ENCODE data around the gene PLCD3. TPM values are rescaled to one million over a fixed set of nuclear protein-coding genes. Genes with fewer than 3 reads are reported as not detected.

The PLCD3 gene
- total RNA-seq, 4 donors from 2014 or later: 35.4 to 68.4 (median 44.2) TPM

- no peak for ATAC-seq (ENCODE audit: low FRiP score)
- no peak for DNase-seq (ENCODE audit: low spot score)
- TF ChIP-seq CTCF (IDR thresholded peaks at IDR 0.05): no peak
Measured at GRCh38 chr17:45086391-45086790, 45.9 kb downstream of the PLCD3 start.

GRCh38 chr17:45081047-45081703, 51.1 kb downstream of the PLCD3 start:
- DNase-seq (ENCODE audit: low spot score): no peak
- ATAC-seq (ENCODE audit: low FRiP score): no peak
- no peak for TF ChIP-seq CTCF (IDR thresholded peaks at IDR 0.05)

GRCh38 chr17:45077643-45078042, 54.7 kb downstream of the PLCD3 start:
- ATAC-seq (ENCODE audit: low FRiP score): no peak
- no peak for DNase-seq (ENCODE audit: low spot score)
- no peak for TF ChIP-seq CTCF (IDR thresholded peaks at IDR 0.05)

GRCh38 chr17:45073414-45074070, 58.8 kb downstream of the PLCD3 start:
- no peak for DNase-seq (ENCODE audit: low spot score)
- no peak for TF ChIP-seq CTCF (IDR thresholded peaks at IDR 0.05)
- ATAC-seq (ENCODE audit: low FRiP score): peak; percentile 62

- ATAC-seq (ENCODE audit: low FRiP score): no peak
- DNase-seq (ENCODE audit: low spot score): no peak
- no peak for TF ChIP-seq CTCF (IDR thresholded peaks at IDR 0.05)
Measured at GRCh38 chr17:45070809-45071208, 61.5 kb downstream of the PLCD3 start.

GRCh38 chr17:45070001-45070400, 62.3 kb downstream of the PLCD3 start:
- DNase-seq (ENCODE audit: low spot score): no peak
- no peak for TF ChIP-seq CTCF (IDR thresholded peaks at IDR 0.05)
- no peak for ATAC-seq (ENCODE audit: low FRiP score)

- TF ChIP-seq CTCF (IDR thresholded peaks at IDR 0.05): no peak
- DNase-seq (ENCODE audit: low spot score): no peak
- ATAC-seq (ENCODE audit: low FRiP score): no peak
Measured at GRCh38 chr17:45067637-45068036, 64.7 kb downstream of the PLCD3 start.
